RKO (cell line): Measurements from ENCODE around the gene KDM5B.
A peak's percentile ranks its signal among the peaks of the same experiment; 100 is the strongest.

ENCODE experiments used
- DNase-seq: peaks from one replicate; pipeline ENCODE4 v3.0.0-alpha.2; 2016; ENCODE audit warnings: low spot score

Gene KDM5B

GRCh38 chr1:202711949-202712635 lies 96.1 kb downstream of the KDM5B start:
- no peak for DNase-seq

- DNase-seq: no peak
These were observed 97.9 kb downstream of the KDM5B start, which contains the start of gene SYT2 for GRCh38 chr1:202710070-202711045. TSS of gene SYT2 (minus strand) at chr1:202710454. CDS start at chr1:202605772, 104,682 bp downstream.

DNA sequence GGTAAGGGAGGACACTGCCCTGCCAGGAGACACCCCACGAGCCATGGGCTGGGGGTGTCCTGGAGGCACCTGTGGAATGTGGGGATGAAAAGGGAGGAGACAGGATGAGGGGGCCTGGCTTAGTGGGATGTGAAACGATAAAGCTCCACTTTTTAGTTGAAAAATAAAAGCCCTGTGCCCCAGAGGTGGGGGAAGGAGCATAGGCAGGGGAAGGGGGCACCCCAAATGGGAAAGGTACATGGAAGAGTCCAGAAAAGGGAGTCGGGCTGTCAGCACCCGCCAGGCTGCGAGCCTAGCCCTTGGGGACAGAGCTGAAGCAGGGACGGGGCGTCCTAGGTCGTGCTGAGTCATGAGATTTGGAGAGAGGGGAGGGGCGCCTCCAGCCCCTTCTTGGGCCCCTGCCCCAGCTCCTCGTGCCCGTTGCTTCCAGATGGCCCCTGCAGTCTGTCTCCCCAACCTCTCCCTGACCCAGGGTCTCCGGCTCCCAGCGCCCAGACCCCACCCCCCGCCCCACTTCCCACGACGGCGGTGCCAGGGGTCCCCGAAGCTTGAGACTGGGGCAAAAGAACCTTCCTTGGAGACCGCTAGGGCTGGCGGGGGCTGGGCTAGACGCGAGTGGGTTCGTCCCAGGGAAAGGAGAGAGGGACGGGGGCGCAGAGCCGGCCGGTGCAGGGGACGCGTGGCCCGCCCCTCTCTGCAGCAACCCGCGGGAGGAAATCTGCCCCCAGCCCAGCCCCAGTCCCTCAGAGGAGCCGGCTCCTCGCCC lies 98.8 kb downstream of the KDM5B start:
- DNase-seq: no peak

DNA sequence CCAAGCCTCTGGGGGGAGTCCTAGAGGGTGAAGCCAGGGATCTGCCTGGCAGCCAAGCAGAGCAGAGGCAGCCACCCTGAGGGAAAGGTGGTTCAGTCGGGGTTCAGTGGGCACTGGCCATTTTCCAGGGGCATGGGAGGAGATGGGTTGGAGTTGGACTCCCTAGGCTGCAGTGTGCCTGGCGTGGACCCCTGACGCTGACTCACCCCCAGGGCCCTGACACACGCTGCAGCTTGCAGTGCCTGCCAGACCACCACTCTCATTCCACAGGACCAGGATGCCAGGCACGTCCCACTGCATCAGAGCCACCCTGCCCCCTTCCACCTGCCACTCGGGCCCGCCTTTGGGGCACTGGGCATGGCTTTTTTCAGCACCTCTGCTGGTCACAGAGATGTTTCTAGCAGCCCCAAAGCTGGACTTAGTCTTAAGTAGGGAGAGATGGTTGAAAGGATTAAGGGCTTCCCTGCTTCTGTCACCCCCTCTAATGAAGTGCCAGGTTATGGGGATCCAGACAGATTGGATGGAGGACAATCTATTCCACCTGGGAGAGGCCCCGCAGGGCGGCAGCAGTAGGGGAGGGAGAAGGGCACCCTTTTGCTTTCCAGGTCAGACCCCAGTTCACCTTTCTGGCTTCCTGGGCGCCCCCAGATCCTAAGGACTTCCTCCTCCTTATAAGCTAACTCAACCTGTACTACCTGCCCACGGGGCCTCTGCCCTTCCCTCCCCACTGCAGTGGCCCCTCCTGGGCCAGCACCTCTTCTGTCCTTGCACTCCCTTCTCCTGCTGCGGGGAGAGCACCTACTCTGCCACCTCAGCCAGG lies 99.6 kb downstream of the KDM5B start:
- no peak for DNase-seq

DNA sequence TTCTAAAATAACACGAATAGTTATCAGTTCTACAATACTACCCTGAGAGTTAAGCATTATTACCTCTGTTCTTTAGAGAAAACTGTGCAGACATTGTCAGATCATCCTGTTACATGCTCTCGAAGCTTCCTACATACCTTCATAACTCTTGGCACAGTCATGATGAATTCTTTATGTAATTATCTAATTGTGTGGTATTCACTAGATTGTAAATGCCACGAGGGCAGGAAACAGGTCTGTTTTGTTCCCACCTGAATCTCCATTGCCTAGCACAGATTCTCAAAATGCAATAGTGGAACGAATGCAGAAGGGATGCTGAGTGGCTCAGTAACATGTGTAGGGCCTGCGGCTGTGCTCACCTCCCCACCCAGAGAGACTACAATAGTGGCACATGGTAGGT lies 101.4 kb downstream of the KDM5B start:
- DNase-seq: no peak

- DNase-seq: no peak
These were observed 103.6 kb downstream of the KDM5B start for GRCh38 chr1:202704601-202705000.

- DNase-seq: no peak
These were observed 105.0 kb downstream of the KDM5B start for GRCh38 chr1:202703191-202703590.

- DNase-seq: no peak
These were observed 106.1 kb downstream of the KDM5B start for GRCh38 chr1:202702088-202702487.

GRCh38 chr1:202701200-202701599 lies 107.0 kb downstream of the KDM5B start:
- DNase-seq: no peak

DNA sequence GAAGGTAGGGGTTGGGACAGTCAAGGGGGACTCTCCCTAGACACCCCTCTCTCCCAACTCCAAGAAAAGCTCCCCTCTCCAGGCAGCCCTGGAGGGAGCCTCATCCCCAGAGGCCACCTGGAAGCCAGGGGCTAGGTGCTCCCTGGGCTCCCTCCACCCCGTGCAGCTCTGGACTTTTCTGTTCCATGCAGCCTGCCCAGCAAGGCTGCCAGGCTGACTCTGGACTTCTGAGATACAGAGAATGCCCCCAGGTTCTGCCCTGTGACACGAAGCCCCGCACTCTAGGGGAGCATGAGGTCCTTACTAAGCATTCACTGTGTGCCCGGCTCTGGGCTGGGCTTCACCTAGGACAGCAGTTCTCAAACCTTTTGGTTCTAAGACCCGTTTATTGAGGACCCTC lies 108.2 kb downstream of the KDM5B start:
- no peak for DNase-seq

- DNase-seq: no peak
These were observed 109.9 kb downstream of the KDM5B start for GRCh38 chr1:202698276-202698675.

GRCh38 chr1:202697038-202697437 lies 111.2 kb downstream of the KDM5B start:
- DNase-seq: no peak

DNA sequence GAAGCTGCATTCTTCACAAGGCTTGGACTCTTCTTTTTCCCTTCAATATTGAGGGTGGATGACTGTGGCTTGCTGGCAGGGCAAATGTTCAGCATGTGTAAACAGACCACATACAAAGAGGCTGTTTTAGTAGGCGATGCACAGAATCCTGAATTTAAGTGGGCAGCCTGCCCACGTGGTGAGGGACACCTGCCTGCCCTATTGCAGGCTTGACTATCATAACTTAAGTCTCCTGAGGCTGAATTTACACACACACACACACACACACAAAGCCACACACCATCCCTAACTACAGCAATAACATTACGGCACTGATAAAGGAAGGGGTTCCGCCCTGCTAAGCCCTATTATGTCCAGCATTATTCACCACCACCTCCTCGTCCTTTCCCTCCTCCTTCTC lies 113.9 kb downstream of the KDM5B start:
- DNase-seq: no peak

GRCh38 chr1:202692959-202693555 lies 115.2 kb downstream of the KDM5B start:
- DNase-seq: peak; percentile 75

DNA sequence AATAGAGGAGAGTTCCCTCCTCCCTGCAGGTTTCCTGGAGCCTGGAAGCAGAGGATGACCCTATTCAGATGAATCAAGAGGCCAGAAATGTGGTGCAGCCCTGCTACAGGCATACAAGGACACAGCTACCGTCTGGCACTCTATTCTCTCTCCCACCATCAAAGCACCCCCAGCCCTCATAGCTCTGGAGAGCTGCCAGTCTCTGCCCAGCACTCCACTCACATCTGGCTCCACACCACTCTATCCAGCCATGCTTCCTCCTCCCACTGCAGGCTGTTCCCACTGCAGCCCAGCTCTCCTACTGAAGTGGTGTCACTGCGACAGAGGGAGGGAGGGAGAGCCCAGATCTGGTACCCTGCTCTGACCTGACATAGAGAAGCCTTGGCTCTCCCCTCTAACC lies 116.4 kb downstream of the KDM5B start:
- DNase-seq: no peak

- DNase-seq: no peak
These were observed 118.5 kb downstream of the KDM5B start for GRCh38 chr1:202689493-202690342.

DNA sequence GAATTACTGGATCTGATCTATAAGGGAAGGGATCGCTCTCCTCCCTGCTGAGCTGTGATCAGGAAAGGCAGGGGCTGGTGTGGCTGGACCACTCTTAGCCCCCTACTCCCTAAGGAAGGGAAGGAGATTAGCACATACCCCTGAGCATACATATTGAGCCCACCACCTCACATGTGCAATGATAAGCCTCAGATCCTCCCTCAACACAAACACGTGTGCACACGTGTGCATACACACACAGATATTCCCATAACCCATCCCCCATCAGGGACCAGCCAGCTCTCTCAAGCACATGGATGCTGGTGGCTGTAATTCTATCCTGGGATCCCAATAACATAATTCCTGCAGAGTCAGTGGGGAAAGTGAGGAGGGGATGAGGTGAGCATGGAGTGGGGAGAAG lies 119.1 kb downstream of the KDM5B start:
- no peak for DNase-seq

DNA sequence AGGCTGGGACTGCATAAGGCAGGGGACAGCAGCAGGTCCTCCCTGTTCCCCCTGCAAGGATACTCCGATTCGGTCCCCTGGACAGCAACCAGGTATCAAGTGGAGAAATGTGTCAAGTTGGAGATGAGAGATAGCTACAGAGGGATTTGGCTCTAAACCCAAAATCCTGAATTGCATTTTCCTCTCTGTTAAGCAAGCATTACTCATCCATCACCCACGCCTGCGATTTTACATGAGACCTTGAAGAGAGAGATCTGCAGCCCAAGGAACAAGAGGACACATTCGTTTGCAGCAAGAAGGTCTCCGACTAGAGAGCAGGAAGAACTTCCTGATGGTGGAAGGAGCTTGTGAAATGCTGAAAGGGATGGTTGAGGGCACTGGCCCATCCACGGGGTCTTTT lies 119.8 kb downstream of the KDM5B start:
- no peak for DNase-seq

DNA sequence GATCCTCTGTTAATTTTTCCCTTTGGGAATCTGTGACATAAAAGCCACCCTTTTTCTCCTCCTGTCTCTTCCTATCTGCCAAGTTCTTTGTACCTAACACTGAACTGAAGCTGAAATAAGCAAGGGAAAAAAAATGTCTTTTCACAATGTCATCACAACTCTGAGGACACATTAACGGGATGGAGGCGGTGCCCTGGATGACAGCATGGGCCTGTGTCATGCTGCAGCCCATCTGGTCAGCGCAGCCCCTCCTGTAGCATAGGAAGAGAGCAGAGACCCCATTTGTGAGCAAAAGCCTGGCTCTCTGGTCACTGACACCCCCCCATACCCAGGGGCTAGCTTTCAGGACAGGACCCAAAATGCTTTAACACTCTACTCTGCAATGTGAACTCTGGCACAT lies 120.4 kb downstream of the KDM5B start:
- no peak for DNase-seq

- no peak for DNase-seq
These were observed 120.9 kb downstream of the KDM5B start for GRCh38 chr1:202687370-202687769.
